ENCODE data around the gene CIT. TPM values are rescaled to one million over a fixed set of nuclear protein-coding genes. Genes with fewer than 3 reads are reported as not detected.

The CIT gene
- polyA plus RNA-seq, 3 donors, result 18.3 to 26.7 (median 19.1) TPM

DNA sequence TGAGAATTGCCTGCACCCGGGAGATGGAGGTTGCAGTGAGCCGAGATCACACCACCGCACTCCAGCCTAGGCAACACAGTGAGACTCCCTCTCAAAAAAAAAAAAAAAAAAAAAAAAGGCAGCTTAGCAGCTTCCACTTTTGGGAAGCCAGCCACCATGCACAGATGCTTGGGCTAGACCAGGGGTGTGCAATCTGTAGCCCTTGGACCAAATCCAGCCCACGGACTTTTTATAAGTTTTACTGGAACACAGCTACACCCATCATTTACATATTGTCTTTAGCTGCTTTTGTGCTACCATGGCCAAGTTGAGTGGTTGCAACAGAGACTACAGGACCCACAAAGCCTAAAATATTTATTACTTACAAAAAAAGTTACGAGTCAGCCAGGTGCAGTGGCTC, 6.7 kb downstream of the CIT start:
- DNase-seq (ENCODE audit: extremely low read depth in 1 of 11, low read depth in 9 of 11, low spot score in 4 of 11), result no peak

DNA sequence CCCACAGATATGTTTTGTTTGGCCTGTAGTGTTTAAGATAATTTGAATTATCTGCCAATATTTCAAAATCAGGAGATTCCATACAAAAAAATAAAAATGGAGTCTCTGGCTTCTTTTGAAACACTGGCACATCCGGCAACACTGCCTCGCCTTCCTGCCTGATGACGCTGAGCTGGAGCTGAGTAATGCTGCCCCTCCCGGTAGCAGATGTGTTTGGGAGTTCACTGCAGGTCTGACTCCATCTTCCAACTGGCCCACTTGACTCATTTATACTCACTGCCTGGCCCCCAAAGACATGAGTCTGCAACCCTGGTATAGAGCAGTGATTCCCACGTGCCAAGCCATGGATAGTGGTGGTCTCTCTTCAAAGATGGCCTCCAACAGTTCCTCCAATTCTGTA, 7.4 kb downstream of the CIT start:
- DNase-seq (ENCODE audit: extremely low read depth in 1 of 11, low read depth in 9 of 11, low spot score in 4 of 11), result no peak

DNA sequence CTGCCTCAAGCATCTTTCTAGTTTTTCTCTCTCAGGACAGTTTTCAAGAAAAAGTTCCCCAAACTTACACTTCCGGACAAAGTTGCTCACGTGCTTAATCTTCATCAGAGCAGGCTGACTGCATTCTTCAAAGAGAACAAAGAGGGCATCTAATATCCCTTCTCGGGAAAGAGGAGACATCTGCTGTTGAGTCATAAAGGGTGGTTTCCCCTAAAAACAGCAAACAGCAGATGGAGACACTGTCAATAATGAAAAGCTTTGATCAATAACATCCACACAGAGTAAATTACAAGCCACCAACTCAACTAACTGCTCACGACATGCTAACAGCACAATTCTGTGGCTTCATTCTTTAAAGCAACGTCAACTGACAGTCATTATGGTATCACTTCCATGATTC, 8.1 kb downstream of the CIT start:
- no peak for DNase-seq (ENCODE audit: extremely low read depth in 1 of 11, low read depth in 9 of 11, low spot score in 4 of 11)

DNA sequence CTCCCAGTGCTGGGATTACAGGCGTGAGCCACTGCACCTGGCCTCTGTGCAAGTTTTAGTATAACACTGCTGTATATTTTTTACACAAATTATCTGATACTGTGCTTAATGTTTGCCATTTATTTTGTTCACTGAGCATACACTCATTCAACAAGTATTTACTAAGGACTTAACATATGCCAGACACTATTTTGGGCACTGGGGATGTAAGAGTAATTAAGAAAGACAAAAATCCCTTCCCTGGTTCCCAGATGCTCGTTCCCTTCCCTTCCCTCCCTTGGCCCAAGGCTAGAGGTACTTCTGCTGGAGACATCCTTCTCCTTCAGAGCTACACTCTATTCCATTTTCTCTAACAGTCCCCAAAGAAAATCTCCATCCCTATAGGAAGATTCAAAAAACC, 12.5 kb downstream of the CIT start:
- DNase-seq (ENCODE audit: extremely low read depth in 1 of 11, low read depth in 9 of 11, low spot score in 4 of 11), result no peak

DNA sequence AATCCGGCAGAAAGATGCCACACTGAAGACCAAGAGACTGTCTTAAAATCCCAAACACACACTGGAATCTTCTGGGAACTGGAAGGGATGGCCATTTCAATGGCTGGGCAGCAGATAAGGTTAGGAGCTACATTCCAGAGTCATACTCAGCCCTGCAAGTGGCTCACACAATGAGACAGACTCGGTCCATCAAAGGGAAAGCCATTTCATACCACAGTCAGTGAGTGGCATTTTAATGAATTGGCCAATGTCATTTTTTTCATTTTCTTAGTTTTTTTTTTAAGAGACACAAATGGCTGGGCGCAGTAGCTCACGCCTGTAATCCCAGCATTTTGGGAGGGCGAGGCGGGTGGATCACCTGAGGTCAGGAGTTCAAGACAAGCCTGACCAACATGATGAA, 17.9 kb downstream of the CIT start:
- no peak for DNase-seq (ENCODE audit: extremely low read depth in 1 of 11, low read depth in 9 of 11, low spot score in 4 of 11)

DNA sequence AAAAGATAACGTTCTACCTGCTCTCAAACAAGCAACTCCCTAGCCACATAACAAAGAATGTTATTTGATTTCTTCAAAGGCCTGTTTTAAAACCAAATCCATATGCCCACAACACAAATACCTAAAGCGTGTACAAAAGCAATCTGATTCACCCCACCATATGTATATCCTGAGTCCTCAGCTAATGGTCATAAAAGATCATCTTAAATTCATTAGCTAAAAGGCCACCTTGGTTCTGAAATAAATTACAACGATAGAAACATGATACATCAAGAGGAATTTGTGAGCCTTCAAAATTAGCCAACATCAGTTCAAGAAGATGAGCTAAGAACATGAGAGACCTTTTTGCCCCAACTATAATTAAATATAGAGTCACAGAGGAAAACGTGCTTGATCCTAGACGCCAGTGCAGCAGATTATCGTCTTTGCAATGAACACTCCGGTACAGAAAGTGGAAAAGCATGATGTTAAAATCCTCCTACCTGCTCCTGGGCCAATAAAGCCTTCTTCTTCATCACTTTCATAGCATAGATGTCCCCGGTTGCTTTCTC, 20.0 kb downstream of the CIT start:
- DNase-seq (ENCODE audit: extremely low read depth in 1 of 11, low read depth in 9 of 11, low spot score in 4 of 11), result no peak

DNA sequence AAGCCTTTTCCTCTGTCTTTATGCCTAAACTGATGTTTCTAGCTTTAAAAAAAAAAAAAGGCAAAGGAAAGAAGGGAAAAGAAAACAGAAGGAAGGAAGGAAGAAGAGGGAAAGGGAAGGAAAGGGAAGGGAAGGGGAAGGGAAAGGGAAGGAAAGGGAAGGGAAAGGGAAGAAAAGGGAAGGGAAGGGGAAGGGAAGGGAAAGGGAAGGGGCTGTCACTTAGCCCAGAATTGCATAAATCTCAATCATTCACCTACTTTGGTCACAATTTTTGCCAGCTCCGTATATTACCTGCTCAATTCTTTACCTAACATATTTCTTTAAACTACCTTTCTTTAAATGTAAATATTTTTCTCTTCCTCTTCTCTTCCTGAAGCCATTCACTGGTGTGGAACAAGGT, 26.8 kb downstream of the CIT start:
- DNase-seq (ENCODE audit: extremely low read depth in 1 of 11, low read depth in 9 of 11, low spot score in 4 of 11), result no peak

DNA sequence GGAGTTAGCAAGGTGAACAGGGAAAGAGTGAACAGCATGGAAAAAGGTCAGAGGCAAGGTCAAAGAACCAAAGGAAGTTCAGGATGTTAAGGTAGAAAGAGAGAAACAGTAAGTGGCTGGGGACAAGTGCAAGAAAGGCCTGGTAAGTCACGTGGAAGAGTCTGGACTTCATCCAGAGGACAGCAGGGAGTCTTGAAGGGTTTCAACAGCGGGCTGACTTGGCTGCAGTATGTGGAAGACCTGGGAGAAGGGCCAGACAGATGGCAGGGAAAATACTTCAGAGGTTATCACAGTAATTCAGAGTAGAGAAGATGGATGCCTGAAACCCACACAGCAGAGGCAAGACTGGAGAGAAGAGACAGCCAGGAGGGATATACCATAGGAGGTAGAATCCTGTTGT, 34.0 kb downstream of the CIT start:
- no peak for DNase-seq (ENCODE audit: extremely low read depth in 1 of 11, low read depth in 9 of 11, low spot score in 4 of 11)

DNA sequence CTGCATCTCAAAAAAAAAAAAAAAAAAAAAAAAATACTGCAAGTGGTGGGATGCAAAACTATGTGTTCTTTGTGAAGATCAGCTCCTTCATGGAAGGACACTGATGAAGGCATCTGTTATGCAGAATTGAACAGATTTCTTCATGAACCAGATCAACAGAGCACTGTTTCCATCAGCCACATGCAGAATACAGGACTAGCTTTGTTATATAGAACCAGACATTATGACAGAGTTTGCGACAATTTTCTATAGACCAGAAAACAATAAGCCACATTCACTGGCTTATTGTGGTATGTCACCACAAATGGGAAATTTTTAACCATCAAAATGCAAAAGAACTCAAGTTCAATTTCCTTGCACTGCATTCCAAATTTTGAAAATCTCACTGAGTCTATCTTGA, 34.7 kb downstream of the CIT start:
- no peak for DNase-seq (ENCODE audit: extremely low read depth in 1 of 11, low read depth in 9 of 11, low spot score in 4 of 11)

DNA sequence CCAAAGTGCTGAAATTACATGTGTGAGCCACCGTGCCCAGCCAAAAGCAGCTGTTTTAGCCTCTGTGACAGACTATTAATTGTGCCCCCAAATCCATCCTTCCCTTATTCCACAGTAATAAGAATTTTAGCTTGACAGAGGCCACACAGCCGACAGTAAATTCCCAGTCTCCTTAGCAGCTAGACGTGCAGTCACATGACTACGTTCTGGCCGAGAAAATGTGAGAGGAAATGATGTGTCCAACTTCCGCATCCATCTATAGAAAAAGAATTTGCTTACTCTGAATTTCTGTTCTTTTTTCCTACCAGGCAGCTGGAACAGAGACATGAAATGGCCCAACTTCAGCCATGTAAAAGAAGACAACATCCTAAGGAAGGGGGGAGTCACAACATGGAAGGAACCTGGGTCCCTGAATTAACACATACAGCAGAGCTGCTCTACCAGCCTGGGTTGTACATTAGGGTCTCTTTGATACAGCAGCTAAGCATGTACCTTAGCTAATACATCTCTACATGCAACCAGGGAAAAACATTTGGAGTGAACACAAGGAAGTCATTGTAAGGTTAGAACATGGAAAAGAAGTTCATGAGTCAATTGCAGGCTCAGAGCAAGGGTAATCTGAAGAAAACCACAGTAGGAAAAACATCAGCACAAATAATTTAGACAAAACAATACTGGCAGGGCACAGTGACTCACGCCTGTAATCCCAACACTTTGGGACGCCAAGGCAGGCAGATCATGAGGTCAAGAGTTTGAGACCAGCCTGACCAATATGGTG, 35.5 kb downstream of the CIT start:
- DNase-seq (ENCODE audit: extremely low read depth in 1 of 11, low read depth in 9 of 11, low spot score in 4 of 11), result no peak

DNA sequence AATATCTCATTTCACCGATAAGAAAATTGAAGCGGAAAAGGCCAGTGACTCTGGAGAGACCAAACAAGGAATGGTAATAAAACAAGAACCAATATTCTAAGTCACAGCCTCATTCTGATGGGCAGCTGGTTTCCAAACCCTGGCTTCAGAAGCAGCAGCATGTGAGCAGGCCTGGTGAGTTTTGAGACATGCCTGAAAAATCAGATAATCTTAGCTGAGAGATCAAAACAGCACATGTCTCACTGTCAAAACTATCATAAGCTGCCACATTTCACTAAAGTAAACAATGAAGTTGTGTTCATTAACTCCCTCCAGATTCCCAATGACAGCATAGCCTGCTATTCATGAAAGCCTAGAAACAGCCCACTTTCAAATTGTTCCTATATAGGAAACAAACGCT, 36.5 kb downstream of the CIT start:
- no peak for DNase-seq (ENCODE audit: extremely low read depth in 1 of 11, low read depth in 9 of 11, low spot score in 4 of 11)

DNA sequence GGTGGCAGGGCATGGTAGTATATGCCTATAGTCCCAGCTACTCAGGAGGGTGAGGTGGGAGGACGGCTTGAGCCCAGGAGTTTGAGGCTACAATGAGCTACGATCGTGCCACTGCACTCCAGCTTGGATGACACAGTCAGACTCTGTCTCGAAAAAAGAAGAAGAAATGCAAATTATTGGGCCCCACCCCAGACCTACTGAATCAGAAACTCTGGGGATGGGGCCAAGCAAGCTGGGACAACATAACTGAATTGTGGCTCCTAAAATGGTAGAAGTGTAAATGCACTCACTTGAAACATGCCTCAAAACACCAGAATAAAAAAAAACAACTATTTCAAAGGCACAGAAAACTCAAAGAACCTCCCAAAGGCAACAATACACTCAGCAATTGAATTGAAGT, 37.0 kb downstream of the CIT start:
- DNase-seq (ENCODE audit: extremely low read depth in 1 of 11, low read depth in 9 of 11, low spot score in 4 of 11), result no peak

DNA sequence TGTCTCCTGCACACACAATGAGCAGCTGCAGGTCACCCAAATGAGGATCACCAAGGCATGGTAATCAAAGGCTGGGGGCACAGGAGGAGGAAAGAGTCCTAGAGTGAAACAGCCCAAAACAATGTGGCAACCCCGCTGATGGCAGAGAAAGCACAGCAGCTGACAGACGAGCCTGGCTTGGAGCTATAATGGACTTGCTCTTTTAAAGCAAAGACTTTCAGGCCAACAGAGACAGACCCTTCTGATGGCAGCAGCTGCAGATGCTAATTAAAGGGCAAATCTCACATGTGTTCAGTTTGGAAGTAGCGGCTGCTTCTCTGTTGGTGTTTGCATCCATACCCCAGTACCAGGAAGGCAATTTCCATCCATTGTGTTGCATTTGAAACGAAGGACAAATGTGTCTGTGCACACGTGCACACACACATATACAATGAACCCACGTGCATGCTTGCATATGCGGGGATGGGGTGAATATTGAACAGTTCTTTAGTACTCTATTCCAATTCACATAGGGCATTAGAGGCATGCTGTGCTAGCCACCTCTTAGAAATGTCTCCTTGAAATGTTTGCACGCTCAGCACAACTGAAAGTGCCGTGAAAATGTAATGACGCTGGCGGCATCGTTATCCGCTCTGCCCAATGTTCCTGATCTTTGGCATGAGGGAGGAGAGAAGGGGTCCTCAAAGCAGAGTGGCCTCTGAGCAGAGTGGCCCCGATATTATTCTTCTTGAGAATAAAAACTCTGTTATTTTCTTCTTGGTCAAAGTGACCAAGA, 38.1 kb downstream of the CIT start:
- DNase-seq (ENCODE audit: extremely low read depth in 1 of 11, low read depth in 9 of 11, low spot score in 4 of 11), result no peak

DNA sequence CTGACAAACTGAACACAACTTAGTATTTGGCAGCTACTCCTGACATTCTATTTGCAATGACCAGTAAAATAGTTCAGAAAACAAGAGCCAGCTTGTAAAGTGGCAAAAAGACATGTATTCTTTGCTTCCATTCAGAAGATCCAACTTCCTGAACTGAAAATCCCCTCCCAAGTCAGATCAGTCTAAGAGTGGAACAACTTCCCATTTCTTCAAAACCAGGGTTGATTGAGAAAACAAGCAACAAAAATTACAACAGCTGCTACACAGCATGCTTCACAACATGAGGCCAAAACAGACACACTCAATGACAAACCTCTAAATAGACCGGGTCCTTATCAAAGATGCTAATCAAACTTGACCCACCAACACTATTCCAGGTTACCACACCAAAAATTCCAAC, 40.3 kb downstream of the CIT start:
- no peak for DNase-seq (ENCODE audit: extremely low read depth in 1 of 11, low read depth in 9 of 11, low spot score in 4 of 11)

DNA sequence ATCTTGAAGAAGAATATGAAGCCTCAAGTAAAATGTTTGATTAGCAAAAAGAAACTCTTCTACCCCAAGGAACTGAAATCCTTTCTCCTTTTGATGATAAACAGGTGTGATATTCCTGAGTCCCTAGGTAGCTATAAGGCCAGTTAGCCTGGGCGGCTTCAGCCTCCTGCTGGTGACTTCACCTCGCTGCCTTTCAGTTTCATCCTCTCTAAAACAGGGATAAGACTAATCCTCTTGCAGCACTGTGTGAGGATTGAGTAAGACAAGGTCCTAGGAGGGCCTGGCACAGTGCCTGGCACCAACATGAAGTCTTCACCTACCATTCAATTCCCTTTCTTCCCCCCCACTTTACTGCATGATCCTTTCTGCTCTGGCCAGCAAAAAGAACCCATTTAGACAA, 42.1 kb downstream of the CIT start:
- DNase-seq (ENCODE audit: extremely low read depth in 1 of 11, low read depth in 9 of 11, low spot score in 4 of 11), result no peak

DNA sequence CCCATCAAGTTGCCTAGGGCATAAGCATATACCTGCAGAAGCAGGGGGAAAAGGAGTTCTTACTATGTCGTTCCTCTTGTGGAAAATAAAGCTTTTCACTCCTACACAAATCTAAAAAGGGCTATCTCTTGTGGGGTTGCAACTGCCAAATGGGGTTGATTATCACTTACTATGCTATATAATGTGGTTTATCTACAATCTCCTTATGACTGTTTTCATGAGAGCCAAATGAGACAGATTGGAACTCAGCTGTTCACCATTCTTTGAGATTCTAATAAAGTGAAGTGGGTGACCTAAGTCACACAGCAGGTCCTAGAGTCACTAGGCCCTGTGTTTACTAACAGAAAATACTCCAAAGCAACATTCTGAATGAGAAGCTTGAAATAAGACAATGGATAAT, 47.7 kb downstream of the CIT start:
- DNase-seq (ENCODE audit: extremely low read depth in 1 of 11, low read depth in 9 of 11, low spot score in 4 of 11), result no peak

DNA sequence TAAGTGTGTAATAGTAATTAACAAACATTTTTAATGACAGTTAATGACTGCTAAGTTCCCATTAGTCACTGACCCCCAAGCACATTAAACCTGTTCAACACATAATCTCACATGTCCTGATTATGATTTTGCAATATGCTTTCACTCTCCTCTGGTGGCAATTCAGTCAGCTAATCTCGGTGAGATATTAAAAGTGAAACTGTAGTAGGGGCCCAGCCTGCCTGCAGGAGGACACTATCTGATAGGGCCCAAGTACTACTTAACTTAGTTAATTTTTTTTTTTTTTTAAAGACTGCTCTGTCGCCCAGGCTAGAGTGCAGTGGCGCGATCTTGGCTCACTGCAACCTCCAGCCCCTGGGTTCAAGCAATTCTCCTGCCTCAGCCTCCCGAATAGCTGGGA, 48.8 kb downstream of the CIT start:
- no peak for DNase-seq (ENCODE audit: extremely low read depth in 1 of 11, low read depth in 9 of 11, low spot score in 4 of 11)

DNA sequence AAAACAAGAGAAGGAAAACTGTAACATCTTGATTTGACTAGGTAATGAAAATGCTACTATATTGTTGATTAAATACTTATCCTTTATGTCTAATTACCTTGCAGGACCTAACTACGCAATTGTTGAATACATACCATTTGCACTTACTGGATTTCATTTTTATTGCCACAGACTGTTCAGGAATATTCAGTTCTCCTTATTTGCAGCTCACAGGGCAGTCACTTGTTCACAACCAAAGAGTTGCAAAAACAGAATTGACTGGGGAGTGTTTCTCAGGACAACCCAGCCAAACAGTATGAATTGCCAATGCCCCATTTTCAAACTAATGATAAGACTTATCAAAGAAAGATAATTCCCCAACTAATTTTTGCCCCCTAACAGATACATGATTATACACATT, 49.4 kb downstream of the CIT start:
- no peak for DNase-seq (ENCODE audit: extremely low read depth in 1 of 11, low read depth in 9 of 11, low spot score in 4 of 11)

DNA sequence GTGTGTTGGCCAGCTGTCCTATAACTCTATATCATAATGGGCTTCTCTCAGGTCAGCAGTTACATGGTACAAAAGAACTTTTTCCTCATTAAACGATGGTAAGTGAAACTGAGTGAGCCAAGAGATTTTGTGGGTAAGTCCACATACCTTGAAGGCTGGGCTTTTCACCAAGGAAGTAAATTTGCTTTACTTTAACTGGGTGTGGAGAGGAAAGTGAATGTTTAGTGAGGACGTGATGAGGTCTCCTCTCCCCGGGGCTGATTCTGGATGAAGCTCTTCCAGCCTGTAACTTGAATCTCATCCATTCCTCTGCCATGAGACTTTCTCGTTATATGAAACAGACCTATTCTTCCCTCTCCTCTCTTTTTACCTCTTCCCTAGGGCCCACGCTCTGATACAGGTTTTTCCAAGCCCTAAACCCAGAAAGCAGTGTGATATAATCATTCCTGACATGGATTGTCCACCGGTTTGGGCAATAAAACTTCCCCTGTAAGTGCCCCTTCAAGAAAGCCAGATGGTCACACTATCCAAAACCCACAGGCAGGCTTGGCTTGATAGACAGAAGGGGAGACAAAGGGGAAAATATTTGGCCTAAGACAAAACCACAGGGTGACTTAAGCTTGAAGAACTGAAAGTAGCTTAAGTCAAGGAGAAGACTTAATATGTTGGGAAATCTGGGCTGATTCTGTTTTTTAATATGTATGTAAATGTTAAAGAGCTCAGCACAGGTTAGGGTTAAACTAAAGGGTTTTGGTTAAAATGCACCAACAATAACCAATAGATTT, 50.3 kb downstream of the CIT start:
- DNase-seq (ENCODE audit: extremely low read depth in 1 of 11, low read depth in 9 of 11, low spot score in 4 of 11), result no peak

DNA sequence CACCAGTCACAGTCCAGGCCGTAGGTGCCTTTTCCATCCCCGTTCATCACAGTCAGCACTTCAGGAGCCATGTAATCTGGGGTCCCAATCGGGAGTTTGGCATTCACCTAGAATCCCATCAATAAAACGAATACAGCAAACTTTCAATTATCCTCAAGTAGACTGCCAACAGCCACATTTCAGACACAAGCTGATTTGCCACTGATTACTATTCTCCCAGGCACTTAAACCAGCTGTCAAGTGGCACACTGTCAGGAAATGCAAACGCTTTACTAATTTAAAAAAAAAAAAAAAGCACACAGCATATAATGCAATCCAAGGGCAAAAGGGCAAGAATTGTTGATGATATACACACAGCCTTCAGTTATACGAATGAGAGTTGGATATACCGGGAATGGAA, 51.9 kb downstream of the CIT start:
- no peak for DNase-seq (ENCODE audit: extremely low read depth in 1 of 11, low read depth in 9 of 11, low spot score in 4 of 11)

All from renal cortex interstitium (tissue), 11 donors.